HTERT RPE-1 (cell line): ENCODE measurements around the gene S100A9.

Experiments
- in situ Hi-C: fragments of 300-500 bp; cut with MboI; formaldehyde crosslinking; loops from 4 replicates; pipeline ENCODE4 v1.14.3; 2020; ENCODE audit warnings: low sequenced_read_pairs

The S100A9 gene

GRCh38 chr1:153360592-153361479 is 3.2 kb downstream of the S100A9 start:
- in situ Hi-C loops, result no loop called here

GRCh38 chr1:153361480-153362109 is 3.9 kb downstream of the S100A9 start:
- in situ Hi-C loops, result no loop called here

DNA sequence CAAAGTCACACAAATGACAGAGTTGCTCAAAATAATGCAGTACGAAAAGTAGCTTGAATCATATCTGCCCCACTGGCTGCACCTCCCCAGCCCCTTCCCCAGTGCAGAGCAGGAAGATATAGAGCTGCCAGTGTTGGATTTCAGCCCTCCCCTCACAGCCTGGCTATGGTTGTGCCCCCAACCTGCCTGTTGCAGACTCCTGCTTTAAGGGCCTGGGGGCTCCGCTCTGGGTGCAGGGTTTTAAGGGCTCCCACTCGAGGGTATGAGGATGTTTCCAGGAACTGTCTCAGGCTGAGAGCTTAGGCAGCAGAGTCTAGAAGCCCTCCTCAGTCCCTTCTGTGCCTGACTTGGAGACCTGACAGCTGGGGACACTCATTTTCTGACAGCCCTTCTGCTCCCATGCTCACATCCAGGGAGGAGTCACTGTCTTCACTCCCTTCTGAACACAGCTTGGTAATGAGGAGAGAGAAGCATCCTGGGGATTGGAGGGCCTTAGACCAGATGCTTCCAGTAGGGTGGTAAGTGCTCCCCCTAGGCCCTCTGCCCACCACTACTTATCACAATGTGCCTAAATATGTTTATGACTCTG is 4.6 kb downstream of the S100A9 start:
- in situ Hi-C loops, result no loop called here

DNA sequence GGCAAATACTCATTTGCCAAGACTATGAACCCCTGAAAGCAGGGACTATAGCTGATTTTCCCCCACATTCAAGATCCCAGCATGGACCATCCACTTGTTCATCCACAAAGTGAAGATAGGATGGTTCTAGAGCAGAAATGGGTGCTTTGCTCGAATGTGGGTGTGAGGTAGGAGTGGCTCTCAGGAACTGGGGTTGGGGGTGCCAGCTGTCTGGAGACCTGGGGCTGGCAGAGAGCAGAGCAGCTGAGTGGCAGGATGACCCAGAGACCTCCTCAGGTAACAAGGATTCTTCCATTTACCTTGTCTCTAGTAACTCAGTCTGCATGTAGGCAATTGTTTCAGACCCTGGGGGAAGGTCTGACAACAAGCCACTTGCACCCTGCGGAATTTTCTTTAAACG is 6.0 kb downstream of the S100A9 start:
- in situ Hi-C loops, result no loop called here

- in situ Hi-C loops, result no loop called here
Observed at GRCh38 chr1:153364156-153364555, 6.5 kb downstream of the S100A9 start.

DNA sequence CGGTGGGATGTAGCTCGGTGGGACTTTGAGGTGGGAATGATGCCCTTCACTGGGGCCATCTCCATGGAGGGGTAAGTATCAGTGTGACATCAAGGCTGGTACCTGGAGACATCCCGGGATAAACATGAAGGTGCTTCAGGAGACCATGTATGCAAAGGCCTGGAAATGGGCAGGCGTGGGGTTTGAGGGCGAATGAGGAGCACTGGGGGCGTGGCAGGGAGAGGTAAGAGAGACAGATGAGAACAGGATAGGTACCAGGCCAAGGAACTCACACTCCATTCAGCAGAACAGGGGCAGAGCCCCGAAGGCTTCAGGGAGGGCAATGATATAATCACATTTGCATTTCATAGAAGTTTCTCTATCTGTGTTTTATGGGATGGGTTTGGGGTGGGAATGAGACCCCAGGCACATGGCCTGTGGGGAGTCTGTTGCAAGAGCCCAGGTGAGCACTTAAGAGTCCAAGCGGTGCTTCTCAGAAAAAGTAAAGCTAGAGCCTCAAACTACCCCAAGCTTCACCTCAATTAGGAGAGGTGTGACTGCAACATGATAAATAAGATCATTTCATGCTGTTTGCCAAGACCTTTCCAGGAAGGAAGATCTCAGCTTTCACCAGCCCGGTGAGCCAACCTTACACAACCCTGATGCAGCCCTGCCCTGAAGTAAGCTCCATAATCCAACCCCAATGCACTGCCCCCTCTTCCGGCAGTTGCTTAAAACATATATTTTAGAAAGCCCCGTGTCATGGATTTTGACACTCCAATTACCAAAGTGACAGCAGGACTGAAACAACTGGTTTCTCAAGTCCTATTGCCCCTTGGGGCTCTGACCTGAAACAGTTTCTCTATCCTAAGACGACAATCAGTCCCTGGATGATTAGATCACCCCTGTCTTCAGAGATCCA is 7.4 kb downstream of the S100A9 start:
- in situ Hi-C loops, result no loop called here

- in situ Hi-C loops, result no loop called here
Observed at GRCh38 chr1:153365696-153366095, 8.0 kb downstream of the S100A9 start.

- in situ Hi-C loops, result no loop called here
Observed at GRCh38 chr1:153366261-153366660, 8.6 kb downstream of the S100A9 start.

DNA sequence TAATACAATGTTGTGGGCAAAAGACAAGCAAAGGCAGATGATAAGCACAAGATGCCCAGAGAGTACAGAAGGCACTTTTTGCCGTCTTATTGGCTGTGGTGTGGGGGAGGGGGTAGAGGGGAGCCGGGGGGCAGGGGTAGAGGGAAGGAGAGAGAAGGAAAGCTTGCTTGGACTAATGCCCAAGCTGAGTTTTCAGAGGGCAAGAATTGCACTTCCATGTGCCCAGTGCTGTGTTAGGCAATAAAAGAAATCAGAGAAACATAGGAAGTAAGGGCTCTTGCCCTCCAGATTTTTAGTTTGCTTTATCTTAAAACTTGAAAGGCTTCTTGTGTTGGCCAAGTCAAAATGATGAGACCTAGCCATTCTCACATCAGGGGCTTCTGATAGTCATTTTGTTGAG is 9.4 kb downstream of the S100A9 start:
- in situ Hi-C loops, result no loop called here

DNA sequence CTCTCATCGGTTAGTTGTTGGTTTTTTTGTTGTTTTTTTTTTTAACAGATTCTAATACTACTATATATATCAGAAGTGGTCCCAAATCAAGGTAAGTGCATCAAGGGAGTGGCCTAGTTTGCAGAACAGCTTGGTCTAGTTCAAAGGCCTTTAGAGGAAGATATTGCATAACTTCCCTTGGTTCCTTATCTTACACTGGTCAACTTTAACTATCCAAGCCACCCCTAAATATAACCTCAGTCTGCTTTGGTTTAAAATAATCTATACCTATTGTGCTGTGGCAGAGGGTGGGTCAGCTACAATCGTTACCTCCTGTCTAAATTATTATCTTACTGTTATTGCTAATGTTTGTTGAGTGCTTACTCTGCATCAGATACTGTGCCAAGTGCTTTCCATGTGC is 10.8 kb downstream of the S100A9 start:
- in situ Hi-C loops, result no loop called here

DNA sequence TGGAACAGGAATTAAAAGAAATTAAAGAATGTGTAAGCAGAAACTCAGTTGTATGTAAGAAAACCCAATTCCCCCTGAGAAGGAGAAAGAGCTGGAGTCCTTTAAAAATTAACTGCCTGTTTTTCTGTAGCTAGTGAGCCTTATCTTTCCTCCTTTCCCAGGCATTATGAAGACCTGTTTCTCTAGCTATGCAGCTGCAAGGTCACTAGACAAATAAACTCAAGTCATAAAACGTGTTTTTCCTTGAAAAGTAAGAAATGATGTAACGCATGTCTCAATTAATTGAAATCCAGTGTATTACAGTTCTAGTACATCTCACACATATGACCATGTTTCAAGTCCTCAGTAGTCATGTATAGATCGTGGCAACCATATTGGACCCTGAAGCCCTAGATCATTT is 12.5 kb downstream of the S100A9 start:
- in situ Hi-C loops, result no loop called here

DNA sequence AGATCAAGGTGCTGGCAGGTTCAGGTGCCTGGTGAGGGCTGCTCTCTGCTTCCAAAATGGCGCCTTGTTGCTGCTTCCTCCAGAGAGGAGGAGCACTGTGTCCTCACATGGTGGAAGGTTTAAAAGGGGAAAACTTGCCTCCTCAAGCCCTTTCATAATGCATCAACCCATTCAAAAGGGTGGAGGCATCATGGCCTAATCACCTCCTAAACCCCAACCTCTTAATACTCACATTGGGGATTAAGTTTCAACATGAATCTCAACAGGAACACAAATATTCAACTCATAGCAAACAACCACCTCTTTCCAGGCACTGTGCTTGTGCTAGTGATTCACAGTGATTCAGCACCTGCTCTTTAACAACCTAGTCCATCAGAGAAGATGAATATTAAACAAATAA is 13.6 kb downstream of the S100A9 start:
- in situ Hi-C loops, result no loop called here

DNA sequence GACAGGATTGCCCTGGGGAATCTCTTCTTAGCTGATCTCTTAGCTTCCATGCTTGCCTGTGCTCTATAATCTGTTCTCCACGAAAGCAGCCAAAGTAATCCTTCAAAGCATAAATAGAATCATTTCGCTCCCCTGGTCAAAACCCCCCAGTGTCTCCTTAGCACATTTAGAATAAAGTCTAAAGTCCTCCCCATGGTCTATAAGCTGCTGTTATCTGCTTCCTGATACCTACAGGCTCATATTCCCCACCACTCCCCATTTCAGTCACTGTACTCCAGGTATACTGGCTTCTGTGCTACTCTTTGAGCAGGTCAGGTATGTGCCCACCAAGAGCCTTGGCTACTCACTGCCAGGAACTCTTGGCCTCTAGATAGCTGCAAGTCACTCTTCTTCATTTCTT is 14.9 kb downstream of the S100A9 start:
- in situ Hi-C loops, result no loop called here

GRCh38 chr1:153374071-153374470 is 16.4 kb downstream of the S100A9 start:
- in situ Hi-C loops, result no loop called here

DNA sequence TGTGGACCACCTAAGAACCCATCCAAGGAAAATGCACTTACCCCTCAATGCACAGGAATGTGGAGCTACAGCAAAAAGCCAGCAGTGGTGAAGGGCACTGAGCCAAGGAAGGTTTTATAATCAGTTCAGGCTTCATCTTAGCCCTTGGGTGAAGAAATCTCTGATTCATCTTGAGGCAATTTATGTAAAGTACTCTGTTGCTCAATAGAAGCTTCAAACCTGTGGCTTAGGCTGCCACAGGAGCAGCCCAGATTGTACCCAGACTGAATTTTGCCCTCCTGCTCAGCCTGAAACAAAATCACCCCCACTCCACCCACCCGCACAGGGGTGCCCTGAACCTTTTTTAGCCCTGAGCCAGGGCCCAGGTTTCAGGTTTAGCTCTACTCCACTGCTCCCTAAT is 17.9 kb downstream of the S100A9 start, which contains the start of gene S100A12:
S100A12 (minus strand) TSS at position 111 of the 400 bp plus-strand sequence. CDS start 1,029 bp downstream, outside the sequence.
- in situ Hi-C loops, result no loop called here

GRCh38 chr1:153379591-153379990 is 21.9 kb downstream of the S100A9 start:
- in situ Hi-C loops, result no loop called here

- in situ Hi-C loops, result no loop called here
Observed at GRCh38 chr1:153380711-153381110, 23.1 kb downstream of the S100A9 start.

DNA sequence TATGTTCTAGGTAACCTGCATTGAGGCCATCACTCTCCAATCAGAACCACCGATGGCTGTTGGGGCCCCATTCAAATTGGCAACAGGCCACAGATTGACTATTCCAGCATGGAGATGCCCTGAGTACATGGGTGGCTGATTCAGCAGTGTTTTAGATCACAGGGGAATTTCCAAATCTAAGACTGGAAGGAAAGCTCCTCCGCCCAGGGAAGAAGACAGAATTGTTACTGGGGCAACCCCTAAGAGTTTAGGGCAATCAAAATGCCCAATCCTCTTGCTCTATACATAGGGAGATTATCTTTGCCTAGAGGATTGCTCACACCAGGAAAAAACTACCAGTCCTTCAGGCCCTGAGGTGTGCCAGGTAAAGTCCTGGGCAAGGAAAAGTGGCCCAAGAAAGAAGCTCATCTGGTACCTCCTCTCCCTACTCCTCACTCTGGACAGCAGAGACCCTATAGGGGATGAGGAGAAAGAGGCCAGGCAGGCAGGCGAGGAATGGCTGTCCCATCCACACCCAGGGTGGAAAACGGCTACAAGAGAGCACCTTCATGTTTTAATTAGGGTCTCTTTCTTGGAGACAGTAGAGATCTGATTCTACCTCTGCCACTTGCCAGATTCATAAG is 27.4 kb downstream of the S100A9 start:
- in situ Hi-C loops, result no loop called here

DNA sequence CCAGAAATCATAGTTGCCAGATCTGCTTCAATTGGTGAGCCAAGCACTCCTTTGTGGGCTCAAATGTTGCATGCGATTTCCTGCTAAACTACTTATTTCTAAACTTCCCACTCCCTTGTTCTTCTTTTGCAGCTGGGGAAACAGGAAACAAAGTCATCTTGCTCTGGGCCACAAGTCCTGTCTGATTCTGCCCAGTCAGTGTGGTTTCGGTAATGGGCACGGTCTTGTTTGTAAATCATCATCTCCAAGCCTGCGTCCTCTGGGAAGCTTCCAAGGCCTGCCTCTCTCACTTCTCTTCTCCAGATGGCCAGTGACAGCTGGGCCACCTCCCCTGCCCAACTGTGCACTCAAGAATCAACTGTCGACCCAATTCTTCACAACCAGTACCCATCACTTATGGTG is 28.8 kb downstream of the S100A9 start:
- in situ Hi-C loops, result no loop called here

DNA sequence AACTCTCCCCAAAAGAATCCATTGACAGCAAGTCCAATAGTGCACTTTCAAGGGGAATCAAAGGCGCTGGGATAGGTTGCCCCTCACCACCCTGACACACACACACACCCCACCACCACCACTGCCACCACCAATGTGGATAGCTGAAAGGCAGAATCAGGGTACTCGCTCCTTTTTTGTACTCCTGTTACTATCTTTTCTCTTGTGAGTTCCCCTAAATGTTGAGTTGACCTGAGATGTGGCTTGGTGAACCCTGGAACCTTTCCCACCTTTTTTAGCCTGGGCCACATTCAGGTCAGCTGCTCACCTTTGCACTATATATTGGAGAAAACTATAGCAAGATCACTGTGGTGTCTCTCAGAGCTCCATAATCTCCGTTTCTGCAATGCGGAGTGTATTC is 29.3 kb downstream of the S100A9 start:
- in situ Hi-C loops, result no loop called here
